ENCODE results near the gene CPA5. TPM values are rescaled to one million over a fixed set of nuclear protein-coding genes. Genes with fewer than 3 reads are reported as not detected.

The CPA5 gene
- total RNA-seq, 2 experiments from 2014 or later = not detected

GRCh38 chr7:130361681-130362080 is 17.1 kb downstream of the CPA5 start:
- Mint-ChIP-seq H3K27me3 (no peaks in the 10 kb centered on the region), H3K4me3 (no peak overlapping the region), H3K9me3 (peaks cover 5% of the 10 kb centered on the region), H3K36me3 (ENCODE audit: low read depth) (no peaks in the 10 kb centered on the region), H3K27ac (no peak overlapping the region), H3K4me1 (ENCODE audit: low read depth) (peaks cover 1% of the 10 kb centered on the region)
- intact Hi-C loops (cut with DNase I, micrococcal nuclease) = no loop called here
- peaks cover 10% of the 10 kb centered on the region for H3K4me1 ChIP-seq (ENCODE audit: insufficient read depth, low read length)
- no peaks in the 10 kb centered on the region for H3K36me3 ChIP-seq (ENCODE audit: insufficient read depth, low read length)
- CTCF ChIA-PET = no interaction called here
- H3K9me3 ChIP-seq (ENCODE audit: control insufficient read depth in 1 of 2, insufficient read depth in 1 of 2, low read length in 2 of 2) = peaks cover 10 to 11% of the 10 kb centered on the region in 2 experiments
- ATAC-seq (ENCODE audit: poor library complexity) = no peak
- H3K27ac ChIP-seq (ENCODE audit: low read depth in 1 of 2, low read length in 2 of 2) = no peak overlapping the region
- POLR2A ChIA-PET = no interaction called here
- DNase-seq = no peak
- H3K4me3 ChIP-seq (ENCODE audit: low read length) = no peak overlapping the region
- H3K27me3 ChIP-seq (ENCODE audit: control insufficient read depth in 1 of 2, insufficient read depth in 2 of 2, low read length in 2 of 2) = peaks cover 0 to 2% of the 10 kb centered on the region in 2 experiments
- no peak for TF ChIP-seq CTCF (IDR thresholded peaks at IDR 0.05)

DNA sequence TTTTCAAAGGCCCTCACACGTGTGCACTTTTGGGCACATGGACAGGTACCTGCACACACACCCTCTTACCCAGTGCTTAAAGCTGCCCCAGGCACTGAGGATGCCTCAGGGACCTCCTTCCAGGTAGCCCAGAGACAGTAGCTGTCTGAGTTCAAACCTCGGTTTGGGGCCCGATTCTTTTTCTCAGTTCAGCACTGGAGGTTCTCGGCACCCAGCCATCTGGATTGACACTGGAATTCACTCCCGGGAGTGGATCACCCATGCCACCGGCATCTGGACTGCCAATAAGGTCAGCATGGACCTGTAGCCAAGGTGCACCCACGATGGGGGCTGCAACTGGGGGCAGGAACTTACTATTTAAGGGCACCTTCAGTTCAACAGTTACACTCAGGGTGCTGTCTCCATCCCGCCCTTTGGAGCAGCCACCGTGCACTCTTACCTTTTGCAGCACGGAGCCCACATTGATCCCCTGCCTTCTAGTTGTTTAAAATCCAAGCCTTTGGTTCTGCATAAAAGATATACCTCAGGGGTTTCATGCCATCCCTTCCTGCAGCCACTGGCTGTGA is 17.7 kb downstream of the CPA5 start:
- Histone ChIP-seq H3K9me3 (ENCODE audit: control insufficient read depth in 1 of 2, insufficient read depth in 1 of 2, low read length in 2 of 2) (peaks cover 10 to 11% of the 10 kb centered on the region in 2 experiments), H3K36me3 (ENCODE audit: insufficient read depth, low read length) (no peaks in the 10 kb centered on the region), H3K4me1 (ENCODE audit: insufficient read depth, low read length) (peaks cover 15% of the 10 kb centered on the region), H3K4me3 (ENCODE audit: low read length) (no peak overlapping the region), H3K27me3 (ENCODE audit: control insufficient read depth in 1 of 2, insufficient read depth in 2 of 2, low read length in 2 of 2) (peaks cover 0 to 2% of the 10 kb centered on the region in 2 experiments), H3K27ac (ENCODE audit: low read depth in 1 of 2, low read length in 2 of 2) (no peak overlapping the region)
- H3K4me1 Mint-ChIP-seq (ENCODE audit: low read depth) = peaks cover 8% of the 10 kb centered on the region
- no peak for DNase-seq
- H3K27me3 Mint-ChIP-seq = no peaks in the 10 kb centered on the region
- peaks cover 5% of the 10 kb centered on the region for H3K9me3 Mint-ChIP-seq
- H3K4me3 Mint-ChIP-seq = no peak overlapping the region
- TF ChIP-seq CTCF (IDR thresholded peaks at IDR 0.05) = no peak
- intact Hi-C loops (cut with DNase I, micrococcal nuclease) = no loop called here
- H3K36me3 Mint-ChIP-seq (ENCODE audit: low read depth) = no peaks in the 10 kb centered on the region
- POLR2A ChIA-PET = no interaction called here
- no peak overlapping the region for H3K27ac Mint-ChIP-seq
- ATAC-seq (ENCODE audit: poor library complexity) = no peak
- CTCF ChIA-PET = no interaction called here

- no peak for DNase-seq
- peaks cover 5% of the 10 kb centered on the region for H3K9me3 Mint-ChIP-seq
- Histone ChIP-seq H3K27ac (ENCODE audit: low read depth in 1 of 2, low read length in 2 of 2) (no peak overlapping the region), H3K36me3 (ENCODE audit: insufficient read depth, low read length) (no peaks in the 10 kb centered on the region), H3K27me3 (ENCODE audit: control insufficient read depth in 1 of 2, insufficient read depth in 2 of 2, low read length in 2 of 2) (peaks cover 0 to 2% of the 10 kb centered on the region in 2 experiments), H3K9me3 (ENCODE audit: control insufficient read depth in 1 of 2, insufficient read depth in 1 of 2, low read length in 2 of 2) (peaks cover 10 to 11% of the 10 kb centered on the region in 2 experiments), H3K4me1 (ENCODE audit: insufficient read depth, low read length) (peaks cover 18% of the 10 kb centered on the region), H3K4me3 (ENCODE audit: low read length) (no peak overlapping the region)
- intact Hi-C loops (cut with DNase I, micrococcal nuclease) = no loop called here
- ChIA-PET POLR2A (no interaction called here), CTCF (no interaction called here)
- ATAC-seq (ENCODE audit: poor library complexity) = no peak
- H3K27me3 Mint-ChIP-seq = no peaks in the 10 kb centered on the region
- TF ChIP-seq CTCF (IDR thresholded peaks at IDR 0.05) = no peak
- H3K36me3 Mint-ChIP-seq (ENCODE audit: low read depth) = no peaks in the 10 kb centered on the region
- H3K4me3 Mint-ChIP-seq = no peak overlapping the region
- no peak overlapping the region for H3K27ac Mint-ChIP-seq
- peaks cover 14% of the 10 kb centered on the region for H3K4me1 Mint-ChIP-seq (ENCODE audit: low read depth)
Observed at GRCh38 chr7:130363026-130363847, 18.6 kb downstream of the CPA5 start.

Data from CD4-positive, alpha-beta T cell (primary cell).